Stimulated activated CD8-positive, alpha-beta memory T cell treated with anti-CD3 and anti-CD28 coated beads, Interleukin-15, amount 100 ng/mL, for 1 hour (primary cell): ENCODE measurements around the gene KAT6B.

Experiments
- DNase-seq: peaks from one replicate; pipeline ENCODE4 v3.0.0-alpha.2; 2020; ENCODE audit warnings: low read depth

The KAT6B gene

DNA sequence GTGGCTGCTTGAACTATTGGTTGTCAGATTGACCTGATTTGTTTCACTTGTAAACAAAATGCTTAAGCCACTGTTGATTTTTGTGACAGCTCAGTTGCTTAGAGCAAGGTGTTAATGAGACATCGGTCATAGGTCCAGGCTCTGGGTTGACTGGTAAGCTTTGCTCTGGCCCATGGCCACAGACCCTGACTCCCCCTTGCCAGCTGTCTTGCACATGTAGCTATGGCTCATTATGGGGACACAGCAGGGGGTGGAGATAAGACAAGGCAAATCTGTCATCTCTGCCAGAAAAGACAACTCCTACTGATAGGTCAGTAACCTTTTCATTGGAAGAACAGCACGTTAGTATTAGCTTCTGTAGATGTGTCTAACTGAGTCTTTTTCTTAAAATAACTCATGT lies 95.3 kb downstream of the KAT6B start:
- DNase-seq, result no peak

DNA sequence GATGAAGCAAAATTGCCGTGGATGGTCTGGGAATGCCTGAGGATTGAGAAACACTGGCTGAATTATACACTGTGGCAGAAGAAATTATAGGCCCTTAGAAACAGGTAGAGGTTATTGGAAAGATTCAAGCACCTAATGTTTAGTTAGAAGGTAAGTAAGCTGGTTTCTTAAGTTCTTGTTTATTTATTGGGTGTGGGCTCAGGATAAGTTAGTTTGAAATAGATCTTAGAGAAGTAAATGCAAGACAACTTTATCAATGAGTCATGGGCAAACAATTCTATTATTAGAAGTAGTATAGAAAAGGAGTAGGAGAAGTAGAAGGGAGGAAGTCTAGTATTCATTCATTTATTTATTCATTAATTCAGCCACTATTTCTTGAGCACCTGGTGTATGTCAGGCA lies 96.5 kb downstream of the KAT6B start:
- no peak for DNase-seq

GRCh38 chr10:74923556-74923955 lies 97.2 kb downstream of the KAT6B start:
- no peak for DNase-seq

- no peak for DNase-seq
These were observed 98.0 kb downstream of the KAT6B start for GRCh38 chr10:74924251-74924963.

DNA sequence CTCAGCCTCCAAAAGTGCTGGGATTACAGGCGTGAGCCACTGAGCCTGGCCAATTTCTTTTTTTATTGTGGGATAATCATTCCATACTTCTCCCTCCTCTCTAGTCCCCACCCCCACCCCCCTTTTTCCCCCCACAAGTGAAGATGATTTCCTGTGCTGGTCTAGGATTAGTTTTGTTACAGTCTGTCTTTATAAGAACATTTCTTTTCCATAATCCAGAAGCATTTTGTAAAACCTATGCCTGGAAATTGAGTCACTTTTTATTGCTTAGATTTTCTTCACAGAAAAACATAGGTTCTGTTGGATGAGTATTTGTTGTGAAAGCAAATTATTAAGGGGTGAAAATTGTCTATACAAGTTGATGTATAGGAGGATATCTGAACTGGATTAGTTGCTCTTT lies 98.9 kb downstream of the KAT6B start:
- no peak for DNase-seq

GRCh38 chr10:74925708-74926107 lies 99.3 kb downstream of the KAT6B start:
- no peak for DNase-seq

- DNase-seq, result no peak
These were observed 100.6 kb downstream of the KAT6B start for GRCh38 chr10:74926791-74927585.

GRCh38 chr10:74927701-74928100 lies 101.3 kb downstream of the KAT6B start:
- no peak for DNase-seq

DNA sequence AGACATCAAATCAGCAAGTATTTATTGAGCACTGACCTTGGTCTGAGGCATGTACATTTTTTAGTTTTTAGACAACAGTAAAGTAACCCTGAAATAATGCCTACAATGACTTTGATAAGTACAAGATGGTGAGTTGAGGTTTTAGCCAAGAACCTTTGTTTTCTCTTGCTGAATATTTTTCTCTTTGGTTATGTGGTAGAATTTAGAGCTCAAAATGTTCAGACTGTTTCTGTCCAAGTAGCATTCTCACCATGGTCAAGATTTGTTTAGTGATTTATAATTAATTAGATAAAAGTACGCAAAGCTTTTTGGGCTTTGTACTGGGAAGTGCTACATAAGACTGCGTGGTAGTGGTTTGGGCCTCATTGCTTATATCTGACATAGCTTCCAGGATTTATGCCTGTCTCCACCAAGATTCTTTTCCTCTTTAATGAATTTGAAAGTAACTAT lies 102.4 kb downstream of the KAT6B start:
- no peak for DNase-seq

DNA sequence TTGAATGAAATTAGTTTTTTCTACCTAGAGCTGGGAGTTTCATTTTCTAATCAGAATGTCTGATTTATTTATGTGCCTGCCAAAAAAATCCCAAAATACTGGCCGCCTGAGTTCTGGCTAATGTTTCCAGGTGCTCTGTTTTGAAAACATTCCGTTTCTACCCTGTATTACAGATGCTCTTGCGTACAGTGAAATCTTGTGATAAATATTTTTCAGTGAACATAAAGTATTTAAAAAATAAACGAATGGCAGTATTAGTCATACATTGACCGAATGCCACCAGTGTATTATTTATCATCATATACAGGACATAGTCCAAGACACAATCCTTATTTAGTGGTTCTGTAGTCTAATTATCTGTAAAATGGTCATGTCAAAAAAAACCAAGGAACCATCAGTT lies 102.8 kb downstream of the KAT6B start:
- no peak for DNase-seq

GRCh38 chr10:74930965-74931364 lies 104.6 kb downstream of the KAT6B start:
- DNase-seq, result no peak

DNA sequence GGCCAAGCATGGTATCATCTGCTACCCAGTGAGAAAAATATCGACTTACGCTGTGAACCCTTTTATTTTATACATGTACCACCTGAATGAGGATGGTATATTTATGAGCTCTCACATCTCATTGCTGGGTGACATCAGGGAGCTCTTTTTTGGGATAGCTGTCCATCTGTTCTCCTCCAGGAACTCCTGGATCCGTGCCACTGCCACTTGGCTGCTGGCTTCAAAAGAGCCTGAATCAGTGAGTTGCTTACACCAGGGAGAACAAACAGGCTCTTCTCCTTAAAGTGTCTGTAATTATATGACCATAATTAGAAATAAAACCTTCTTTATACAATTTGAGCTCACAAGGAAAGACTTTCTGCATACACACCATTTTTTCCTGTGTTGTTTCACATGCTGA lies 106.2 kb downstream of the KAT6B start:
- DNase-seq, result no peak

DNA sequence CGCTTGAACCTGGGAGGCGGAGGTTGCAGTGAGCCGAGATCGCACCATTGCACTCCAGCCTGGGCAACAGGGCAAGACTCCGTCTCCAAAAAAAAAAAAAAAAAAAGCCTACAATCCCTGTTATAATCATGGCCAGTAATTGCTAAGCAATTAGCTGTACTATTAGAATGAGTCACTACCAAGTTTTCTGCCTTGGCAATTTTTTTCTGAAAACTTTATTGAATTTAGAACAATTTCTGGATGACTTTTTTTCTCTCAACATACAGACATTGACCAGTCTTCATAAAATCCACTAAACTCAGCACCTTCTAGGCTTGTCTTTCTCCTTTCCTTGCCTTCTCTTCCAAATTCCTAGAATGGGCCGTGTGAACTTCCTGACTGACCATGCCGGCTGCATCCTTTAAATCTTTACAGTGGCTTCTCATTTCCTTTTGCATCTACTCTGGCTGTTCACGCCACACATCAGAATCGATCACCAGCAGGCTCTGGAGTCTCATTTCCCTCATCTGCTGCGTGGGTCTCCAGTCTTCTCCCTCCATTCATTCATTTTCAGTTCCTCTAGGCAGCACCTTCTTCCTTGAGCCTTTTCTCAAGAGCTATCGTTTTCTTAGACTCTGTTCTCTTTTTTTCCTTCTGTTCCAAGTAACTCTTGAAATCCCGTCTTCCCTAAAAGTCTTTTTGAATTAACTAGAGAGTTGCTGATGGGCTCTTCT lies 107.9 kb downstream of the KAT6B start:
- no peak for DNase-seq

DNA sequence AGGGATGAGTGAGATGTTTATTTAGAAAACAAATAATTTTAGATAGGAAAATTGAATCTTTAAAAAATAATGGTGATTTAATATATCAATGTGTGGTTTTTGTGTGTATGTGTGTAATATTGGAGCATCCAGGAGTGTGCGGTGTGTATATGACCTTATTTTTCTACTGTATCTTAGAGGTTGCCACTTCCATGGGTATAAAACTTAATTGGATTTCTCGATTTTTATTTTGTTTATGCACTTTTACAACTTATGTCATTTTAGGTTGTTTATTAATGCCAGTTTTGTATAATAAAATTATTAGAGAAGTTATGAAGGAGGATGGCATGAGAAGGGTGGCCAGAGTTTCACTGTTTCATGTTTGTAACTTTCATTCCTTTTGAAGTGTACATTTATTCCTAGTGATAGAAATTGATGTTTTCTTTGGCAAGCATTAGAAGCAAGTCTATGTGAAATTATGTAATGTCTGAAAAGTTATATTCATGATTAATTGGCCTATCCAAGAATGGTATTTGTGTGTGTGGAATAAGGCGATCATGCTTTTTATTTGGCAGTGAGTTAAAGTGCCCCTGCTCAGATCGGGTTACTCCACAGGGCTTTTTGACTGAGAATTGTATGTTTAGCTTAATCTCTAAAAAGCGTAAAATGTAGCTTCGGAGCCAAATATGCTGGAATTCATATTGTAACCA lies 110.3 kb downstream of the KAT6B start:
- DNase-seq, result no peak

- DNase-seq, result no peak
These were observed 111.0 kb downstream of the KAT6B start for GRCh38 chr10:74937266-74937856.

DNA sequence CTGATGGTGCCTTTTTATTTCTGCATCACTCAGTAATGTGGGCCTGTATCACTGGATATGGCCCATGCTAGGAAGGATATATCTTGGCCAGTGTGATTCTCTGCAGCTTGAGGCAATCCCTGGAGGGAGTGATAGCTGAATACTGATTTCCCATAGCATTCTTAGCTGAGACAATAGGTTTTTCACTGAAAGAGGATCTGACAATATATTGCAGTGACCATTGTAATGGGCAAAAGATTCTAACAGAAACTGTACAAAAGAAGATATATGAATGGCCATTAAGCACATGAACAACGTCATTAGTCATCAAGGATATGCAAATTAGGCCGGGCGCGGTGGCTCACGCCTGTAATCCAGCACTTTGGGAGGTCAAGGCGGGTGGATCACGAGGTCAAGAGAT lies 117.8 kb downstream of the KAT6B start:
- DNase-seq, result no peak

DNA sequence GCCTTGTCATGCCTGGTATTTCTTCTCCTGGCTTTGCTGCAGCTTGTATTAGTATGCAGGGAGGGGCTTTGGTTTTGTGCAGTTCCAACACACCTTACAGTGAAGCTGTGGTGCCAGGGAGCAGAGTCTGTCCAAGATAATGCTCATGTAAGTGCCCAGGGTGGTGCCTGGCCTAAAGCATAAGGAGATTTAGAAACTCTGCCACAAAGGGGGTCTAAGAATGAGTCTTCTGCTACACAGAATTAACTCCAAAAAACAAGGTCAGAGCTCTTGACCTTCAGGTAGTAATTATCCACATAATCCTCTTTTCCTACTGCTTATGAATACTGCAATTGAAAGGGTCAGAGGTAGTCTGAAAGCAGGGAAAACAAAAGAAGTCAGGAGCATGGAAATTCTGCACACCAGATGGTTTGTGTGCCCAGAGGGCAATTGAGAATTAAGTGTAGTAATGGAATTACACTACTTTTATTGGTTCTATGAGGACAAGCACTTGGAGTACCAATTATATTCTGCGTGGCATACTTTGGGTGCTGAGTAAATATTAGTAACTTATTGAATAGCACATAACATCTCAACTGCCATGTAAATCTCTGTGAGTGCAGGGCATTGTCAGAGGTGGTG lies 121.5 kb downstream of the KAT6B start:
- no peak for DNase-seq

GRCh38 chr10:74949034-74949832 lies 122.8 kb downstream of the KAT6B start:
- no peak for DNase-seq

- DNase-seq, result no peak
These were observed 123.7 kb downstream of the KAT6B start for GRCh38 chr10:74949843-74950765.

- DNase-seq, result no peak
These were observed 126.8 kb downstream of the KAT6B start for GRCh38 chr10:74953214-74953613.
